HG03439 (cell line): Measurements from ENCODE around the gene PLPP2.

Source experiments
- ATAC-seq: cut with Tn5 transposase; IDR thresholded peaks from one replicate; pipeline ENCODE4 v1.9.1; 2021; ENCODE audit warnings: mild to moderate bottlenecking, moderate library complexity; ENCODE audit not compliant: unreplicated experiment

PLPP2 gene

DNA sequence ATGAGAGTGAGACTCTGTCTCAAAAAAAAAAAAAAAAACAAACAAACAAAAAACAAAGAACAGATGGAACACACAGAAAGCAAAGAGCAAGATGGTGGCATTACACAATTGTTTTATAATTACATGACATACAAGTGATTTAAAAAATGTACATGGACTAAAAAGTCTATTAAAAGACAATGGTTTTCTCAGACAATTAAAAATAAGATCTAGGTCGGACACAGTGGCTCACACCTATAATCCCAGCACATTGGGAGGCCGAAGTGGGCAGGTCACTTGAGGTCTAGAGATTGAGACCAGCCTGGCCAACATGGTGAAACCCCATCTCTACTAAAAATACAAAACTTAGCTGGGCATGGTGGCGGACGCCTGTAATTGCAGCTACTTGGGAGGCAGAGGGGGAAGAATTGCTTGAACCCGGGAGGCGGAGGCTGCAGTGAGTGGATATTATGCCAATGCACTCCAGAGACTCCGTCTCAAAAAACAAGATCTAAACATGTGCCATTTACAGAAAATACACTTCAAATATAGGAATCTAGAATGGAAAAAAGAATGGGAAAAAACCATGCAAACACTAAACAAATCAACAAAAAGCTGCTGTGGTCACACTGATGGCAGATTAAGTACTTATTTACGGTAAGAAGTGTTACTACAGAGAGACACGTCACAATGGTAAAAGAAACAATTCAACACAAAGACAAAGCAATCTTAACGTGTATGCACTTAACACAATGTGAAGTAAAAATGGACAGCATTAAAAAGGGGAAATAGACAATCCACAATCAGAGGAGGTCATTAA, 26.7 kb upstream of the PLPP2 start:
- no peak for ATAC-seq

DNA sequence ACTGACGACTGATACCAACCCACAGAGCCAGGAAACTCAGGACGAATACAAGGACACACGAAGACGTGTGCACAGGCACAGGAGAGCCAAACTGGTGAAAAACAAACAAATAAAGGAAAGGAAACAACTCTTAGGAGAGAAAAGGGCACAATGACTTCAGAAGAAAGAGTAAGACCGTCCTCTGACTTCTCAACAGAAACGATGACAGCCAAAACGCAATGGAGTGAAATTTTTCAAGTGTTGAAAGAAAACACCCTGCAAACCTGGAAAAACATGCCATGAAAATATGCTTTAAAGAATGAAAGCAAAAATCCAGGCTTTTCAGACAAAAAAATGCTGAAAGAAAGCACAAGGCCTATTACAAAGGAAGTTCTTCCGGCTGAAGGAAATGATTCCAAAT, 24.6 kb upstream of the PLPP2 start:
- no peak for ATAC-seq

DNA sequence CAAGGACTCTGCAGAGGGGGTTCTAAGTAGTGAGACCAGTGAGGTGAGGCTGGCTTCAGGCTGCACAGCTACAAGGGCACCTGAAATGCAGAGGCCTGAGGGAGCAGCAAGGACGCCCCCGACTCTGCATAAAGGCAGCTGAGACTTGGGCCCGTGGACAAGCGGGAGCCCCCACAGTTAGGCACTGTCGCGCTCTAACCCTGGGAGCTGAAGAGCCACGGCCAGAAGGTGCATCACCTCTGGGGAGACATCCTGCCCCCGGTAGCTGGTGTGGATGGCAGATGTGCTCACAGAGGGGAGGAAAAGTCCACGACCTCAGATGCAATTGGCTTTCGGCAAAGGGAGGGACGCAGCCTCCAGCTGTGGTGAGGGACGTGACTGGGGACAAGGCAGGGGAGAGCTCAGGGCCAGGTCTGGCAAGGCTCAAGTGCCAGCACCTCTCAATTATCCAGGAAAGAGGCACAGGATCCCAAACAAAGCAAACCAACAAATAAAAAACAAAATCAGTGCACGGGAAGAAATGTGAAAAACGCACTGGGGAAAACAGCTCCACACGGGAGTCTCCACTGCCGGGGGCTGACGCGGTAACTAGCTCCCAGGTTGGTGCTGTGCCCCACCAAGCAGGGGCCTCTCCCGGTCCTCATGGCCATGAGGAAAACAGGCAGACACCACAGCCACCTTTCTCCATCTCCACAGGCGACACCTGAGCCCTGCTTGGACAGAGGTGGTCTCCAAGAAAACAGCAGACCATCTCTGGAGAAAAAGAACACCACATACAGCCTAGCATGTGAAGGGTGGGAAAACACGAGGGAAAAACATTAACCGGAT, 23.0 kb upstream of the PLPP2 start:
- ATAC-seq: no peak

DNA sequence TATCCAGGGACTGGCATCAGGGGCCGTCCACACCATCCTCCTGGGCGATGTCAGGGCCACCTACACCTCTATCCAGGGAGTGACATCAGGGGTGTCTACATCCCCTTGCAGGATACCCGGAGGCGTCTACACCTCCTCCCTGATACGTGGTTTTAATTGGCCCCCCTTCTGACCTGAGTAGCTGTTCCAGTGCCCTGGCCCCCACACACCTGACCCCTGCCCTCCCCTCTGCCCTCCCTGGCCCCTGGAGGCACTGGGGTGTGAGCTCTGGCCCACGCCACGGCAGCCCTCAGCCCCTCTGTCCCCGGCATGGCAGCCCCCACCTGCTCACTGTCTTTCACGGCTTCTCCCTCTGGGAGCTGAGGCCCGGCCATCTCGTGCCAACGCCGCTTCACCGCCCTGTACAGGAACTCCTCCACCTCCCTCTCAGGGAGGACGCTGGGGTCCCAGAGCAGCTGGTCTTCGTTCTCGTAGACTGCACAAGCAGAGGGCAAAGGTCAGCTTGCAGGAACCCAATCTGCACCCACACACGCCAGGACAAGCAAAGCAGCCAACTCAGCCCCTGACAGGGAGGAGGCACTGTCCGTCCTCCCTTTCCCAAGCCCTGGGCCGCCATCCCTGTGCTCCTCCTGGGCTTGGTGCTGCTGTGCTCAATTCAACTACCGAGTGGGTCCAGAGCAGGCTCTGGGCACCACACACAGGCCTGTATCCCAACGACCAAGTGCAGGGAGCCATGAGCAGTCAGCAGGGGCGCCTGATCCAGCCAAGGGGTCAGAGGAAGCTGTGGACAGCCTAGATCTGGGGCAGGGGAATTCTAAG, 22.2 kb upstream of the PLPP2 start:
- no peak for ATAC-seq

DNA sequence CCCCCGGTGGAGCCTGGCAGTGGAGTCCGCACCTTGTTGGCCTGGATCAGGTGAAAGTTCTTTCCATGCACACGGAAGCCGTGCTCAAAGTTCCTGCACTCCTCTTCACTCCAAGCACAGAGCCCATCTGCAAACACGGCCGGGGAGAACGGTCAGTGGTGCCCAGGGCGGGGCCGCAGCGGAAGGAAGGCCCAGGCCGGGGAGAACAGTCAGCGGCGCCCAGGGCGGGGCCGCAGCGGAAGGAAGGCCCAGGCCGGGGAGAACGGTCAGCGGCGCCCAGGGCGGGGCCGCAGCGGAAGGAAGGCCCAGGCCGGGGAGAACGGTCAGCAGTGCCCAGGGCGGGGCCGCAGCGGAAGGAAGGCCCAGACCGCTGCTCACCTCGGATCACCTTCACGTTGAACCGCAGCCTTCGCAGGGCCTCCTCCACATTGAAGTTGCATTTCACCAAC, 20.6 kb upstream of the PLPP2 start:
- no peak for ATAC-seq

DNA sequence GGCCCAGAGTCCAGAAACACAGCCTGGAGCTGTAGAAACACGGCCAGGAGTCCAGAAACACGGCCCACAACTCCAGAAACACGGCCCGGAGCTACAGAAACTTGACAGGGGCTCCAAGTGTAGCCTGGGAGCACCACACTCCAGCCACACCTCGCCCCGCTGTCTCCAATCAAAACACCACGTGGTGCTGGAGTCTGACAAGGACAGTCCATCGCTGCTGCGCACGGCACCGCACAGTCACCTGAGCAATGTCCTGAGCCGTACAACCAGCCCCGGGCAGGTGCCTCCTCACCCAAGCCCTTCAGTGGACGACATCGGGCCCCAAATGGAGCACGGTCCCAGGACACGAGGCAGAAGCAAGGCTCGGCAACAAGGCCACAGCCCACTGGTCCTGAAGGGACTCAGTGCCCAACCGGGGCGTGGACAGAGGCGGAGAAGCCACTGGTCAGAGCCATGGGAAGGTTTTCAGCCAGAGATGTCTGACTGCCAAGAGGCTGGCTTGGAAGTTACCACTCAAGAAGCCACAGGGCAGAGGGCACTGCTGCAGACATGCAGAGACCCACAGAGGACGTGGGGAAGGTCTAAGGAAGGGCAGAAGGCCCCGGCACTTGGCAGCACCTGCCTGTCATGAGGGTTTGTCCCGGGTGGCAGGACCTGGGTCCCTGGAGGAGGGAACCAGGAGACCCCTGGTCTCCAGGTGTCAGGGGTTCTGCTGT, 19.7 kb upstream of the PLPP2 start:
- ATAC-seq: no peak

DNA sequence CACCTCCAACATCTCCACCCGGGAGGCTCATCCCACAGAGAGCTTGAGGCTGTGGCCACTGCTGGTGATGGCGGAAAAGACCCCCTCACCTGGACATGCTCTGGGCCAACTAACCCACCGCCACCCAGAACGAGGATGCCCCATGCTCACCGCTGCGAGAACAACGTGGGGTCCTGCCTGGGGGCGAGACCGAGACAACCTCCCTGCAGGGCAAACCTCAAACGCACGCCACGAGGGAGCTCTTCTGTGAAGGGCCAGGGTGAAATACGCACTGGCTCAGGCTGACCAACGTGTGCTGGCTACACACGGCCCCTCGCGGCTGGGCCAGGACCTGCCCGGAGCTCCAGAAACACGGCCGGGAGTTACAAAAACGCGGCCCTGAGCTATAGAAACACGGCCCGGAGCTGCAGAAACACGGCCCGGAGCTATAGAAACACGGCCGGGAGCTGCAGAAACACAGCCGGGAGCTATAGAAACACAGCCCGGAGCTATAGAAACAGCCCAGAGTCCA, 19.0 kb upstream of the PLPP2 start:
- ATAC-seq: no peak

DNA sequence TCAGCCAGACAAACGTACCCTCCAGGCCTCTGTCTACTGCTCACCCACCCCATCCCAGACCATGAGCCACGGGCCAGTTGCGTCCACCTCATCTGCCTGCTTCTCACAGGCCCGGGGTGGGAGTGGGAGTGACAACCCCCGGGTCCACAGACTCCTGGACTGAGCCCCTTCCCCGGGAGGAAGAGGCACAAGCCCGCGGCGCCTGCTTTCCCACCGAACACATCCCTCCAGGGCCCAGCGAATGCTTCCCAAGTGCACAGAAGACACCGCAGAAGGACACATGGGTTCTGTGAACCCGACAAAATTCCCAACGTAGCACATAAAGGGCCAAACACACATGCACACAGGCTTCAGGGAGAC, 18.0 kb upstream of the PLPP2 start:
- ATAC-seq: no peak

DNA sequence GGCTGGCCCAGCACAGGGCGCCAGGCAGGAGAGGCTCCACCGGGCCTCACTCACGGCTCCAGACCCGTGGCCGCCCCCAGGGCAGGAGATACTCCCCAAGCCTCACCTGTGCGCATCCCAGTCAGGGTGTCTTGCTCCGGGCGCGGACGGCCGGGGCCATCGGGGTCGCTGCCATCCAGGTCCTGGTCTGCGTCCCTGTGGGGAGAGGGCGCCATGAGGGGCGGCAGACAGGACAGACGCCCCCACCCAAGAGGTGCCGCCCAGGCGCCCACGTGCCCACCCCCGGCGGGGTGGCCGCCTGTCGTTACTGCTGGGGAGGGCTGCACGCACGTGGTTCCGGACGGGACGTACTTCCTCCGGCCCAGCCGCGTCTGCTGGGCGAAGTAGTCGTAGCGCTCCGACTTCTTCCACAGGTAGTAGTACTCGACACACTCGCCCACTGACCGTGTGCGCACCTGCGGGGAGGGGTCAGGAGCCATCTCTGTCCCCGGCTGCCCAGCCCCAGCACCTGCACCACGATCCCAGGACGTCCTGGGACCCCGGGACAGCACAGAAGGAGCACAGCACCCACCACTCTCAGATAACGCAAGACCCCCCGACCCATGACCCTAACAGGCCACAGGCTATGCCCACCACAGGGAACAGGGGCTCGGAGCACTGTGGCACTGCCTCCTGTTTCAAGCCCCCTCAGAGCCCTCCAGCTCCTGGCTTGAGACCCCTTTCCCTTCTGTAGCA, 17.4 kb upstream of the PLPP2 start:
- no peak for ATAC-seq

DNA sequence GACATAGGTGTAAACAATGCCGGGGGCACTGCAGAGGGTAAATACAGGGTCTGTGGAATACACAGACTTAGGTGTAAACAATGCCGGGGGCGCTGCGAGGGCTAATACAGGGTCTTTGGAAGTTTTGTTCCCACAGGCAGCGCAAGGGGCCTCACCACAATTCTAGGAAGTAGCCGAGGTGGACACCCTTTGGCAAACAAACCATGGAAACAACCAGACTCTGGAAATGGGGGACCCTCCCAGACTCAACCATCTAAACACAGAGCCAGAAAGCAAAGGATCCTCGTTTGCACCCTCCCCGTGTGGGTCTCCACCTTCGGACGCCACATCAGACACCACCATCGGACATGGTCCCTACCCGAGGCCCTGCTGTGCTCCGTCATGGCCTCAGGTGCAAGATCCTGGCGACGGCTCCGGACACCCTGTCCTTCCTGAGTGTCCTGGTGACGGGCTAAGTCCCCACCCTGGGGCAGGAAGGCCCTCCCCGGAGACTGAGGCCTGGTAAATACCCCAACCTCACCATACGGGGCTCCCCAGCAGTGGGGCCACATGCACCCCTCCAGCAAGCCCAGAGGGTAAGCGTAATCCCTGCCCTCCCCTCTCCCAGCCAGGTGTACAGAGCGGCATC, 16.7 kb upstream of the PLPP2 start:
- no peak for ATAC-seq

DNA sequence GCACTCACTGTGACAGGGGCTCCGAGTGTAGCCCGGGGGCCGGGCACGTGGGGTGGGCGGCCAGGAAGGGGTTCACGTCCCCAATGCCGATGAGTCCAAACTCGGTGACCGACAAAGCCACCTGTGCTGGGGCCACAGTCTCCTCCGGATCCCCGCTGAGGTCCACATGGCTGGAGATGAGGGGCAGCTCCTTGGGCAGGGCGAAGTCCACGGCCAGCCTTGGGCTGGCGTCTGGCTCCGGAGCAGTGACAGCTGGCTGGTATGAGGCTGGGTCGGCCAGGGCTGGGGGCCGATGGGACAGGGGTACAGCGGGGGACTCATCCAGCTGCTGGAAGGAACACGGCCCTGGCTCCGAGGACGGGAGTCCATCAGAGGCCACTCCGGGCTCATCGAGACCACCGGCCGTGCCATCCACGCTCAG, 15.9 kb upstream of the PLPP2 start:
- no peak for ATAC-seq

DNA sequence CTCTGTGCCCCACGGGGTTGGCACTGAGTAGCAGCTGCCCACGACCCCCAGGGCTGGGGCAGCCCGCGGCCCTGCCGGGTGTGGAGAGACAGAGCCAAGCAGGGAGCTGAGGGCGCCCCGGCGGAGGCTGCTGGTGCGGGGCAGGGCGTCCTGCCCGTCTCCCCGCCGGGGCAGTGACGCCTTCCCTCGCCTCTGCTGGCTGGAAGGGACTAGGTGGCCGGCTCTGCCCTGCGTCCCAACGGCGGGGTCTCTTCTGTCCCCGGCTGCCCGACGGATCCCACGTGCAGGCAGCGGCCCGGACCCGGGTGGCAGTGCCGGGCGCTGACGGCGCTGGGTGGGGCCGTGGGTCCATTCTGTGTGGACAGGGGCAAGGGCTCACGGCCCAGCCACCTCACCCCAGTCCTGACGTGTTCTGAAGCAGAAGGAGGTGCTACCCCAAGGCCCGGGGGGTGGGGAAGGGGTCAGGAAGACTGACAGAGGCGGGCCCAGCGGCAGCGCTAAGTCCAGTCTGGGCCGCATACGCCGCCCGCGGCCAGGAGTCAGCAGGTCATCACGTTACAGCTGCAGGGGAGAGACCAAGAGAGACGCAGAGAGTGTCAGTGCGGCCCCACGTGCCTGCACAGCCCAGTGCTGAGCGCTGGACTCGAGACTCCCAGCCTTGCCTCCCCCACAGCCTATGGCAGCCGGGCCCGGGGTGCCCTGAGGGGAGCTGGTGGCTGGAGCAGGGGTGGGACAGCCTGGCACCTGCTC, 15.1 kb upstream of the PLPP2 start:
- no peak for ATAC-seq

DNA sequence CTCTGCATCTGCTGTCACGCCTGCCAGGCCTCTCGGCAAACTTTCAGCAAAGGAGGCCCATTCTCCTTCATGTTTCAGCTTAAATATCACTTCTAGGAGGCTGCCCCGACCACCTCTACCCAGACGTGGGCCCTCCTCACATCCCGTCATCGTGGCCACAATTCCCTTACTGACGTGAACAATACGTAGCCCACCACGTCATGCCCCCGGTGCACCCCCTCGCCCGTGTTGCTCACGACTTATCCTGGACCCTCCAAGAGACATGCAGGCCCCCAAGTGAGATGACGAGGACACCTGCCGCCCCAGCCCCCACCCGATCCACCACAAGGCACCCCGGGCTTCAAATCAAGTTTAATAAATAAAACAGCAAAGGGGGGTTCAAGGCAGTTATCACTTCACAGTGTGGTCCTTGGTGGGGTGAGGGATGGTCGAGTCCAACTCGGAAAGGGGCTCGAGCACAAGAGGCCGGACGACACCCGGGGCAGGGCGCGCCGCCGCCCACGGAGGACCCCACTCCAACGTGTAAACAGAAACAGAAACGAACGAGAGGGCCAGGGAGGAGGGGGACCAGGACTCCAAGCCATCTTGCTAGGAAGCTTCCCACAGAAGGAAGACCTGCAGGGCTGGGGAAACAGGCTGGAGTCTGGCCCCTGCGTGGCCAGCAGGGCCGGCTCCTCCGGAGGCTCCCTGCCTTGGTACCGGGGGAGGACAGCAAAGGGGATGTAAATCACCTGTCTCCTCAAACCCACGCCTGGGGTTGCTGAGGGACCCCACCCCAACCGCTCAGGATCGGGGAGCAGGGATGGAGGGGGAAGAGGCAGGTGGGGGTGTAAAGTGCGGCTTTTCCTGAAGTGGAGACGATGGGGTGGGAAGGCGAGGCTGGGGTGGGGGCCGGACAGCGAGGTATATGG, 14.3 kb upstream of the PLPP2 start:
- ATAC-seq: no peak

DNA sequence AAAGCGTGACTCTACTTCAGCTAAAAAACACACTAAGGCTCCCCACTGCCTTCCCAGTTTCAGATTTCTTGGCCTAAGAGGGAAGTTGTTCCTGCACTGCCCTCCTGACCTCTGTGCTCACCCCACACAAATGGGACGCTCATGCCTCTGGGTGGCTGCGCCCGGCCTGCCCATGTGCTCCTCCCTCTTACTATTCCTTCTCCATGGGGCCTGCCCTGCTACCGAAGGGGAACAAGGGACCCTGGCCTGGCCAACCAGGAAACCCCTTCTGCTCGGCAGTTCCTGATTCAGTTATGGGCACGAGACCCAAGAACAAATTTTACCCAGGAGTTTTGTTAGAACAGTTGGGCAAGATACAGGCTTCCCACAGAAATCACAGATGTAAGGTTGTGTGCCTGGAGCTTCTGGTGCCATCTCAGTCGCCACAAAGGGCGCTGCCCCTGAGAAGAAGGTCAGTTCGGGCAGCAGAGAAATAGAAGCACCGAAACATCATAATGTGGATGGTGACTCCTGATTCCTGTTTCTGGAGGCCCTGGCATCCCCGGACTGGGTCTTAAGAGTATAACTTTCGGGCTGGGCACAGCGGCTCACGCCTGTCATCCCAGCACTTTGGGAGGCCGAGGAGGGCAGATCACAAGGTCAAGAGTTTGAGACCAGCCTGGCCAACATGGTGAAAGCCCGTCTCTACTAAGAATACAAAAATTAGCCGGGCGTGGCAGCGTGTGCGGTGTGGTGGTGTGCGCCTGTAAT, 5.4 kb upstream of the PLPP2 start:
- ATAC-seq: no peak

DNA sequence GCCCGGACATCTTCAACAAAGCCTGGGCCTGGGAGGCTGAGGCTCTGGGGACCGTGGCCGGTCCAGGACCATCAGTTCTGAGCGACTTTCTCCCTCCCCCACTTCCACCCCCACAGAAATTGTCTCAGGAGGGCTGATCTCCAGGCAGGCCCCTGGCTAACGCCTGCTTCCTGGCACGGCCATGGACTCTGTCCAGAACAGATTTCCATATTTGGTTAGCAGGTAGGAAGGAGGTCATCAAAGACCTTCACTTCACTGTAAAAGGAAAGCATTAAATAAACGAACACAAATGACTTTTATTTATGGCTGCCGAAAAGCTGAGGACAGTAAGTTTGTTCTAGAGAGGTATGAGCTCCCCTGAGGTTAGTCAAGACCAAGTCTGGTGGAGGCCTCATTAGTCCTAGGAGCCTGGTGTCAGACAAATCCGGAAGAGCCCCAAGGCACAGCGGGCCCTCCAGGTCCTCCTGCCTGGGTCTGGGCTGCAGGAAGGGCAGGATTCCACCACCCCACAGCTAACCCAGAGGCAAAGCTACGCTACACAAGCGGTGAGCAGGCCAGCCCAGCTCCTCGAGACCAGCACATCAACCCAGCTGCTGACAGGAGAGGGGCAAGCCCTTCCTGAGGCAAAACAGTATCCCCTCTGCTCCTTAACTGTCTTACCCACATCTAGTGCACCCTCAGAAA, 4.6 kb upstream of the PLPP2 start:
- no peak for ATAC-seq

DNA sequence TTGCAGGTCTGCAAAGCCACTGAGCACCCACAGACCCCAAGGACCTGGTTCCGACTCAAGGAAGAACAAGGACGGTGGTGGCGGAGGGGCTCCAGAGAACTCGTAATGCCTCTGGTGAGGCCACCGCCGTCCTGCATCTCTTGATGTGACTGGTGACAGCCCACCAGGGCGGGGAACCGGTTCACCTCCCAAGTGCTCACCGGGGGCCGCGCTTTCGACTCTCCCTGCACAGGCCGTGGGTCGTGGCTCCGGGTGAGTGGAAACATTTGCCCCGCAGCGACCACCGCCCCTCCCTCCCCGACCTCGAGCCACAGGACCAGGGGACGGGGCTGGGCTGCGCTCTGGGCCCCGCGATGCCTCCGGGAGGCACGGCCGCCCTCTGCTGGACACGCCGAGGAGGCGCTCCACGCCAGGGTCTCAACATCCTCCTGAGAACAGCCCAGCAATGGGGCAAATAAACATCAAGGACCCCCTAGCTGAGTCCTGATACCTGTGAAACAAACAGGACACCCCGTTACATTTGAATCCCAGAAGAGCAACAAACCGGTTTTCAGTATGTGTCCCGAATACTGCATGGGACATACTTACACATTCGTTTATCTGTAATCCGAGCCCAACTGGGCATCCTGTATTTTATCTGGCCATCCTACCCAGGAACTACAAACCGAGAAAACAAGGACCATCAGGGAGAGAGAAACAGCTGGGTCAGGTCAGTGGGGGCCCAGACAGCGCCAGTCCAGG, 3.9 kb upstream of the PLPP2 start:
- ATAC-seq: no peak
